Neural progenitor cell (in vitro differentiated cells): ENCODE data around the gene P4HA2. TPM values are rescaled to one million over a fixed set of nuclear protein-coding genes. Genes with fewer than 3 reads are reported as not detected.

Experiments
- DNase-seq: peaks from one replicate; pipeline ENCODE4 v3.0.0-alpha.2; 2016; ENCODE audit warnings: low spot score
- H2AFZ ChIP-seq: fragments of 200-600 bp; sonication (generic); replicated peaks from 2 replicates; pipeline ENCODE4 v1.6.1; 2016; ENCODE audit warnings: antibody characterized with exemption
- H3F3A ChIP-seq: fragments of 200-600 bp; sonication (generic); 2 replicates; pipeline ENCODE4 v1.6.1; 2016; ENCODE audit warnings: antibody characterized with exemption, low read depth
- H3K27ac ChIP-seq: fragments of 200-600 bp; sonication (generic); 2 replicates; pipeline ENCODE4 v1.5.1; 2016; ENCODE audit warnings: mild to moderate bottlenecking
- H3K27me3 ChIP-seq: fragments of 200-600 bp; sonication (generic); 2 replicates; pipeline ENCODE4 v1.6.1; 2016; ENCODE audit warnings: mild to moderate bottlenecking, moderate library complexity
- H3K36me3 ChIP-seq: fragments of 200-600 bp; sonication (generic); 2 replicates; pipeline ENCODE4 v1.5.1; 2016
- H3K4me1 ChIP-seq: fragments of 200-600 bp; sonication (generic); 2 replicates; pipeline ENCODE4 v1.6.1; 2016; ENCODE audit warnings: mixed run types
- H3K4me2 ChIP-seq: fragments of 200-600 bp; sonication (generic); 2 replicates; pipeline ENCODE4 v1.6.1; 2016
- H3K4me3 ChIP-seq: fragments of 200-600 bp; sonication (generic); 2 replicates; pipeline ENCODE4 v1.5.1; 2016
- H3K79me2 ChIP-seq: fragments of 200-600 bp; sonication (generic); 2 replicates; pipeline ENCODE4 v1.6.1; 2016; ENCODE audit warnings: low read depth
- H3K9ac ChIP-seq: fragments of 200-600 bp; sonication (generic); 2 replicates; pipeline ENCODE4 v1.6.1; 2016
- H3K9me3 ChIP-seq: fragments of 200-600 bp; sonication (generic); 2 replicates; pipeline ENCODE4 v1.5.1; 2016; ENCODE audit warnings: low read depth
- H4K20me1 ChIP-seq: fragments of 200-600 bp; sonication (generic); 2 replicates; pipeline ENCODE4 v1.6.1; 2016; ENCODE audit warnings: low read depth
- H3K27ac Mint-ChIP-seq: 3 replicates; pipeline ENCODE4 v1.8.0; 2021; ENCODE audit warnings: mixed read lengths
- H3K27me3 Mint-ChIP-seq: 2 replicates; pipeline ENCODE4 v1.8.0; 2022; ENCODE audit warnings: low read depth, mild to moderate bottlenecking, inconsistent platforms, moderate library complexity, mixed read lengths; ENCODE audit not compliant: insufficient read depth
- H3K36me3 Mint-ChIP-seq: 3 replicates; pipeline ENCODE4 v1.8.0; 2021; ENCODE audit warnings: mixed read lengths
- H3K4me1 Mint-ChIP-seq: 3 replicates; pipeline ENCODE4 v1.8.0; 2021; ENCODE audit warnings: mixed read lengths
- H3K4me3 Mint-ChIP-seq: 3 replicates; pipeline ENCODE4 v1.8.0; 2021; ENCODE audit warnings: mild to moderate bottlenecking, moderate library complexity, mixed read lengths
- H3K9me3 Mint-ChIP-seq: 3 replicates; pipeline ENCODE4 v1.8.0; 2020; ENCODE audit warnings: mixed read lengths
- CTCF ChIP-seq: fragments of 200-600 bp; sonication (generic); IDR thresholded peaks from 2 replicates; pipeline ENCODE4 v1.5.1; 2017; ENCODE audit warnings: antibody characterized with exemption, mild to moderate bottlenecking
- EZH2 ChIP-seq: fragments of 200-600 bp; sonication (generic); IDR thresholded peaks from 2 replicates; pipeline ENCODE4 v1.6.1; 2017; ENCODE audit warnings: antibody characterized with exemption, mild to moderate bottlenecking, moderate library complexity
- EZH2phosphoT487 ChIP-seq: fragments of 200-600 bp; sonication (generic); IDR thresholded peaks from 2 replicates; pipeline ENCODE4 v1.6.1; 2017; ENCODE audit warnings: antibody characterized with exemption
- total RNA-seq: library from RNA; depleted of rRNA; stranded (reverse); fragments of >200 nt; gene quantifications from 2 replicates; pipeline ENCODE4 v1.2.3, GENCODE V29; 2015; ENCODE audit warnings: low replicate concordance

Gene P4HA2
- total RNA-seq, 1 donor from 2014 or later, result 15.9 TPM

- H4K20me1 ChIP-seq, result no peaks in the 10 kb centered on the region
- H3K27me3 Mint-ChIP-seq, result peaks cover 2% of the 10 kb centered on the region
- no peak overlapping the region for H2AFZ ChIP-seq
- TF ChIP-seq EZH2phosphoT487 (no peak), CTCF (no peak), EZH2 (no peak)
- H3K4me3 Mint-ChIP-seq, result no peak overlapping the region
- H3K9me3 Mint-ChIP-seq, result no peaks in the 10 kb centered on the region
- H3F3A ChIP-seq, result no peaks in the 10 kb centered on the region
- no peak overlapping the region for H3K27ac Mint-ChIP-seq
- no peaks in the 10 kb centered on the region for H3K79me2 ChIP-seq
- H3K4me1 Mint-ChIP-seq, result peaks cover 38% of the 10 kb centered on the region
- H3K27me3 ChIP-seq, result no peaks in the 10 kb centered on the region
- H3K9ac ChIP-seq, result no peak overlapping the region
- H3K4me3 ChIP-seq, result no peak overlapping the region
- no peak overlapping the region for H3K4me2 ChIP-seq
- DNase-seq, result no peak
- no peaks in the 10 kb centered on the region for H3K9me3 ChIP-seq
- H3K4me1 ChIP-seq, result peaks cover 7% of the 10 kb centered on the region
- H3K27ac ChIP-seq, result no peak overlapping the region
- H3K36me3 ChIP-seq, result no peaks in the 10 kb centered on the region
- H3K36me3 Mint-ChIP-seq, result peaks cover 6% of the 10 kb centered on the region
Measured at GRCh38 chr5:132269635-132270334, 42.1 kb upstream of the P4HA2 start.

GRCh38 chr5:132268769-132269551 lies 41.3 kb upstream of the P4HA2 start:
- Histone ChIP-seq H3K9ac (no peak overlapping the region), H3F3A (no peaks in the 10 kb centered on the region), H3K36me3 (no peaks in the 10 kb centered on the region), H3K79me2 (no peaks in the 10 kb centered on the region), H3K4me3 (no peak overlapping the region), H2AFZ (no peak overlapping the region), H3K27me3 (no peaks in the 10 kb centered on the region), H3K9me3 (no peaks in the 10 kb centered on the region), H4K20me1 (no peaks in the 10 kb centered on the region), H3K4me2 (no peak overlapping the region), H3K27ac (no peak overlapping the region), H3K4me1 (peaks cover 7% of the 10 kb centered on the region)
- H3K9me3 Mint-ChIP-seq, result no peaks in the 10 kb centered on the region
- H3K27ac Mint-ChIP-seq, result peak overlapping the region; percentile 63
- peaks cover 4% of the 10 kb centered on the region for H3K27me3 Mint-ChIP-seq
- TF ChIP-seq EZH2 (no peak), EZH2phosphoT487 (no peak), CTCF (no peak)
- H3K4me1 Mint-ChIP-seq, result peaks cover 46% of the 10 kb centered on the region
- H3K36me3 Mint-ChIP-seq, result peaks cover 8% of the 10 kb centered on the region
- H3K4me3 Mint-ChIP-seq, result no peak overlapping the region
- DNase-seq, result peak; percentile 39

GRCh38 chr5:132267931-132268768 lies 40.5 kb upstream of the P4HA2 start:
- Histone ChIP-seq H3K4me2 (no peak overlapping the region), H3F3A (no peaks in the 10 kb centered on the region), H3K27me3 (no peaks in the 10 kb centered on the region), H3K9ac (no peak overlapping the region), H3K9me3 (no peaks in the 10 kb centered on the region), H3K4me3 (no peak overlapping the region), H4K20me1 (no peaks in the 10 kb centered on the region), H3K27ac (no peak overlapping the region), H3K79me2 (no peaks in the 10 kb centered on the region), H2AFZ (no peak overlapping the region), H3K4me1 (peaks cover 7% of the 10 kb centered on the region), H3K36me3 (no peaks in the 10 kb centered on the region)
- H3K27me3 Mint-ChIP-seq, result peaks cover 4% of the 10 kb centered on the region
- H3K4me3 Mint-ChIP-seq, result no peak overlapping the region
- H3K27ac Mint-ChIP-seq, result peak overlapping the region; percentile 61
- H3K9me3 Mint-ChIP-seq, result no peaks in the 10 kb centered on the region
- peaks cover 46% of the 10 kb centered on the region for H3K4me1 Mint-ChIP-seq
- no peak for DNase-seq
- no peak for TF ChIP-seq EZH2
- TF ChIP-seq CTCF, result no peak
- no peak for TF ChIP-seq EZH2phosphoT487
- peaks cover 8% of the 10 kb centered on the region for H3K36me3 Mint-ChIP-seq
